Kidney (tissue), 14 donors: ENCODE results near the gene NACAD. TPM values are rescaled to one million over a fixed set of nuclear protein-coding genes. Genes with fewer than 3 reads are reported as not detected.

Source experiments
- DNase-seq, 5 donors: peaks; one replicate each; pipeline ENCODE4 v3.0.0-alpha.2; 2013 to 2020
- FAIRE-seq: peaks from 2 replicates; lab custom pipeline; 2012; peaks lifted over from hg19 to GRCh38; lab: Jason Lieb, UNC
- H3K27ac ChIP-seq, 2 donors: one replicate each; pipeline ENCODE4 v1.7.0; 2013; ENCODE audit warnings: low read depth in 2 of 2, low read length in 2 of 2, inconsistent platforms in 1 of 2
- H3K27me3 ChIP-seq: one replicate; pipeline ENCODE4 v1.7.1; 2013; ENCODE audit warnings: low read length, inconsistent platforms; ENCODE audit not compliant: control insufficient read depth, insufficient read depth
- H3K36me3 ChIP-seq, 3 donors: one replicate each; pipeline versions ENCODE4 v1.7.0 to v1.7.1; 2013; ENCODE audit warnings: low read length in 3 of 3, control low read depth in 1 of 3, inconsistent platforms in 1 of 3; ENCODE audit not compliant: insufficient read depth in 3 of 3, control insufficient read depth in 2 of 3
- H3K4me1 ChIP-seq, 3 donors: one replicate each; pipeline versions ENCODE4 v1.7.0 to v1.7.1; 2013; ENCODE audit warnings: low read length in 3 of 3, inconsistent platforms in 1 of 3, low read depth in 1 of 3; ENCODE audit not compliant: control insufficient read depth in 2 of 3, insufficient read depth in 2 of 3
- H3K4me3 ChIP-seq, 3 donors: one replicate each; pipeline versions ENCODE4 v1.7.0 to v1.8.1; 2013; ENCODE audit warnings: low read length in 3 of 3, control low read depth in 1 of 3, inconsistent platforms in 1 of 3
- H3K9ac ChIP-seq, 3 donors: one replicate each; pipeline versions ENCODE4 v1.7.0 to v1.7.1; 2013; ENCODE audit warnings: low read length in 3 of 3, control low read depth in 1 of 3, inconsistent platforms in 1 of 3
- H3K9me3 ChIP-seq, 3 donors: one replicate each; pipeline versions ENCODE4 v1.7.0 to v1.7.1; 2013; ENCODE audit warnings: low read length in 3 of 3, control low read depth in 1 of 3, inconsistent platforms in 1 of 3; ENCODE audit not compliant: control insufficient read depth in 2 of 3, insufficient read depth in 1 of 3
- CTCF ChIP-seq: IDR thresholded peaks from 3 replicates; pipeline ENCODE4 v1.5.1; 2012; ENCODE audit warnings: mild to moderate bottlenecking, moderate library complexity, borderline replicate concordance; ENCODE audit not compliant: insufficient read depth; ENCODE audit errors: extremely low read depth
- intact Hi-C: fragments of 100-400 bp; cut with DNase I; formaldehyde crosslinking; loops from one replicate; pipeline ENCODE4 v1.11.1; 2022
- polyA plus RNA-seq: library from polyadenylated mRNA; stranded (reverse); fragments of 350-450 nt; fragmentation: Illumina TruSeq; extraction: RNeasy Lipid Tissue Mini Kit (QIAGEN cat#74804); gene quantifications from one replicate; pipeline ENCODE4 v1.2.3, GENCODE V29; 2014; ENCODE audit warnings: low read depth, low replicate concordance; ENCODE audit not compliant: insufficient read depth
- total RNA-seq: library from RNA; stranded (reverse); fragmentation: NEBNext Ultra II Directional; extraction: Animal tissue kit (Norgen Biotek cat#: 25700); gene quantifications from one replicate; pipeline ENCODE4 v1.2.1, GENCODE V29; 2021
- donor health status: control.
- donor health status: control.
- donor health status: control.
- donor health status: control.
- donor health status: control.
- donor health status: DM: yes; HTN: yes; CAD: no.
- donor health status: Normal renal cell carcinoma (clear cell type).

The NACAD gene
- total and polyA plus RNA-seq, 2 donors from 2014 or later: 4.2 to 5.0 TPM

DNA sequence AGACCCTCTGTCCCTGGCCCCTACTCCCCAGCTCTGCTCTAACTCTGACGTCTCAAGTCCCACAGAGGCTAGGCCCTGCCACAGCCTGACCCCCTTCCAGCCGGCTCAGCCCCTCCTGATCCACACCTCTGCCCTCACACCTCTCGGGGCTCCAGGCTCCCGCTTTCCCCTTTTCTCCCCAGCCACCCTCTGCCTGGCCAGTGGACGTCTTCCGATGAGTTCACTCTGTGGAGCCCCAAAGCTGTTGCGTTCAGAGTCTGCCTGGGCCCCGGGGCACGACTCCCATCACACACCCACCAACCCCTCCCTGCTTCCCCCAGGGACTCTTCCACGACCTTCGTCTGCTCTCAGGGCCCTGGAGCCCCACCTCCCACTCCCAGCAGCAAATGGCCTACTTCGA is 41.1 kb upstream of the NACAD start:
- TF ChIP-seq CTCF: no peak
- intact Hi-C loops: loop anchor here (10.0 kb wide), 2 partner anchors 275 to 545 kb away; partner anchors contain the start of gene TMED4
- no peaks in the 10 kb centered on the region for H3K27me3 ChIP-seq
- H3K27ac ChIP-seq: no peak overlapping the region
- DNase-seq (no peak), FAIRE-seq (no peak)
- H3K36me3 ChIP-seq: no peaks in the 10 kb centered on the region
- no peaks in the 10 kb centered on the region for H3K9me3 ChIP-seq
- H3K9ac ChIP-seq: no peak overlapping the region
- H3K4me1 ChIP-seq: no peaks in the 10 kb centered on the region
- no peak overlapping the region for H3K4me3 ChIP-seq

DNA sequence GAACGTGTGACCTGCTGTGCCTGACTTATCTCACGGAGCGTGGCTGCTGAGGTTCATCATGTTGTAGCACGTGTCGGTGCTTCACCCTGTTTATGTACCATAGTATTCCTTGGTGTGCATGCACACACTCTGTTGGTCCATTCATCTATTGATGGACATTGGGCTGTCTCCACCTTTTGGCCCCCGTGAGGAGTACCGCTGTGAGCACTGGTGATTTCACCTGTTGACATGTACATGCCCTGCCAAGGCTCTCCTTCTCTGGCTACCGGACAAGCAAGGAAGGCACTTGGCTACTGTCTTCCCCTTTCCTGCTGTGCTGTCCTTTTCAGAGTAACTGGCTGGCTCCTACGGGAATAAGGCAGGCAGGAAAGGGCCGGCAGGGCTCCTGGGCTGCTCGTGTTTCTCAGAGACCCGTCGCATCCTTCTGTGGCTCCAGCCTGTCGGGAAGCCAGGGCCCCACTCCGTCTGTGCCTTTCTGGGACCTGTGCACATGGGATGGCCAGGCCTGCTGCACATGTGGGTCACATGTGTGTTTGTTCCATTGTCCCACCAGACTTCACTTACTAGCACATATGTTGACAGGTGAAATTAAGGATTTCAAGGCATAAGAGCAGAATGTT is 40.5 kb upstream of the NACAD start:
- intact Hi-C loops: no loop called here
- Histone ChIP-seq H3K9ac (no peak overlapping the region), H3K4me3 (no peak overlapping the region), H3K9me3 (no peaks in the 10 kb centered on the region), H3K36me3 (no peaks in the 10 kb centered on the region), H3K27me3 (no peaks in the 10 kb centered on the region), H3K27ac (no peak overlapping the region), H3K4me1 (no peaks in the 10 kb centered on the region)
- TF ChIP-seq CTCF: no peak
- FAIRE-seq (no peak), DNase-seq (no peak)

DNA sequence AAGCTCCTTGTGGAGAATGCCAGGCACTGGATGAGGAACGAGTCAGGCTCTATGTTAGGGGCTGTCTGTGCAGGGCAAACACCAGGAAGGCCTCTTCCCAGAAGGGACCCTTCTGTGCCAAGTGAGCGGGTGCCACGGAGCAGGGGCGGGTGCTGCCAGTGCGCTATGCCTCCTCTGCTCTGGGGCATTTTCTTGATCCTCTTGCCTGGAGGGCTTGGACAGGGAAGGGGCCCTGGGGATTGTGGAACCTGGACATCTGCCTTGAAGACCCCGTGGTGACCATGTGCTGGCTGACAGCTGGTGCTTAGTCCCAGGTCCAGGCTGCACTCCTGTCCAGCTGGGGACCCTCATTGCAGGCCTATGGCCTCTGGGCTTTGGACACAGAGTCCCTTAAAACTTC is 38.2 kb upstream of the NACAD start:
- no peak overlapping the region for H3K4me3 ChIP-seq
- intact Hi-C loops: no loop called here
- no peaks in the 10 kb centered on the region for H3K9me3 ChIP-seq
- H3K4me1 ChIP-seq: no peaks in the 10 kb centered on the region
- H3K36me3 ChIP-seq: no peaks in the 10 kb centered on the region
- no peak overlapping the region for H3K27ac ChIP-seq
- FAIRE-seq: no peak
- H3K27me3 ChIP-seq: no peaks in the 10 kb centered on the region
- no peak for TF ChIP-seq CTCF
- H3K9ac ChIP-seq: no peak overlapping the region
- DNase-seq: no peak

DNA sequence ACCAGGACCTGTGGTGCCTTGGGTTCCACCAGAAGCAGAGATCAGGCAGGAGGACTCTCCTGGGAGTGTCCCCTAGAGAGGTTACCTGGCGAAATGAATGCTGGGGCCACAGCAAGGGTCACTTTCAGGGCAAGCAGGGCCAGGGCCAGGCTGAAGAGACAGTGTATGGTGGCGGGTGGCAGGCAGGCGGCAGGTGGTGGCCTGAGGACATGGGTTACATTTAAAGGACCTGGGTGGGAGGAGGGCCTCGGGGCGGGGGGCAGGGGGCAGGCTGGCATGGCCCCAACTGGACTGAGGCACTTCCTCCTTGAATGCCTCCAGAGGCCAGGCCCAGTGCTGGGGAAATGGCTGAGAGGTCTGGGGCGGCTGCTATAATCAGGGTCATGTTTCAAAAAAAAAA is 37.4 kb upstream of the NACAD start:
- DNase-seq: no peak
- Histone ChIP-seq H3K27me3 (no peaks in the 10 kb centered on the region), H3K27ac (no peak overlapping the region), H3K4me1 (no peaks in the 10 kb centered on the region), H3K9me3 (no peaks in the 10 kb centered on the region), H3K4me3 (no peak overlapping the region), H3K9ac (no peak overlapping the region), H3K36me3 (no peaks in the 10 kb centered on the region)
- no peak for FAIRE-seq
- no peak for TF ChIP-seq CTCF
- intact Hi-C loops: no loop called here
